ENCODE data around the gene AGBL1.

Gene AGBL1

DNA sequence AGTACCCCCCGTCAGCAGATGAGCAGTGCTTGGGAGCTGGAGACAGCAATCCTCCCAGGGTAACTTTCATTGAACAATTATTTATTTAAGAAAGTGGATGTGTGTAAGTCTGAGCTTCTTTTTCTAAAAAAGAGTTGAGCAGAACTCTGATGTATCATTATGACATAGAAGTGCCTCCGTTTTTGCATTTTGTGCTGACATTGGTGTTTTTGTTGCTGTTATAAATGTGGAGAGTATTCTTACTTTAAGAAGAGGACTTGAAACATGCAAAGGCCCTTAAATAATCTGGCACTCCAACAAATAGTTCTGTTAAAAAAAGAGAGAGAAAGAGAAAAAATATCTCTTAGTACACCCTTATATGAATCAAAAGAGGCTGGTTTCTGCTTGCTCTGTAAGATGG lies 217.1 kb downstream of the AGBL1 start:
- no peaks in the 10 kb centered on the region for H3K9me3 ChIP-seq (ENCODE audit: insufficient read depth, low read length, severe bottlenecking)
- no peak overlapping the region for H3K27ac ChIP-seq (ENCODE audit: low read length)
- H3K4me3 ChIP-seq (ENCODE audit: low read depth in 1 of 2, low read length in 2 of 2) = no peak overlapping the region
- H3K36me3 ChIP-seq (ENCODE audit: insufficient read depth, low read length) = no peaks in the 10 kb centered on the region
- H3K27me3 ChIP-seq (ENCODE audit: insufficient read depth, low read length, poor library complexity) = no peaks in the 10 kb centered on the region
- no peak overlapping the region for H3K9ac ChIP-seq (ENCODE audit: low read depth, low read length)
- TF ChIP-seq, protein P1, sequence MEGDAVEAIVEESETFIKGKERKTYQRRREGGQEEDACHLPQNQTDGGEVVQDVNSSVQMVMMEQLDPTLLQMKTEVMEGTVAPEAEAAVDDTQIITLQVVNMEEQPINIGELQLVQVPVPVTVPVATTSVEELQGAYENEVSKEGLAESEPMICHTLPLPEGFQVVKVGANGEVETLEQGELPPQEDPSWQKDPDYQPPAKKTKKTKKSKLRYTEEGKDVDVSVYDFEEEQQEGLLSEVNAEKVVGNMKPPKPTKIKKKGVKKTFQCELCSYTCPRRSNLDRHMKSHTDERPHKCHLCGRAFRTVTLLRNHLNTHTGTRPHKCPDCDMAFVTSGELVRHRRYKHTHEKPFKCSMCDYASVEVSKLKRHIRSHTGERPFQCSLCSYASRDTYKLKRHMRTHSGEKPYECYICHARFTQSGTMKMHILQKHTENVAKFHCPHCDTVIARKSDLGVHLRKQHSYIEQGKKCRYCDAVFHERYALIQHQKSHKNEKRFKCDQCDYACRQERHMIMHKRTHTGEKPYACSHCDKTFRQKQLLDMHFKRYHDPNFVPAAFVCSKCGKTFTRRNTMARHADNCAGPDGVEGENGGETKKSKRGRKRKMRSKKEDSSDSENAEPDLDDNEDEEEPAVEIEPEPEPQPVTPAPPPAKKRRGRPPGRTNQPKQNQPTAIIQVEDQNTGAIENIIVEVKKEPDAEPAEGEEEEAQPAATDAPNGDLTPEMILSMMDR (IDR thresholded peaks at IDR 0.05; ENCODE audit: borderline replicate concordance, extremely low read depth, low read length, poor library complexity, severe bottlenecking) = no peak
- no peak for TF ChIP-seq EZH2 (IDR thresholded peaks at IDR 0.05; ENCODE audit: borderline replicate concordance, low read depth, low read length, severe bottlenecking)
- H4K20me1 ChIP-seq (ENCODE audit: insufficient read depth, low read length) = no peaks in the 10 kb centered on the region
- H2AFZ ChIP-seq (ENCODE audit: low read depth, low read length) = no peak overlapping the region
- ATAC-seq (ENCODE audit: insufficient read depth, low read depth) (no peak), DNase-seq (no peak)
- no peak overlapping the region for H3K4me2 ChIP-seq (ENCODE audit: insufficient read depth, low read length)
- no peaks in the 10 kb centered on the region for H3K4me1 ChIP-seq (ENCODE audit: insufficient read depth, low read length)
- no peaks in the 10 kb centered on the region for H3K79me2 ChIP-seq (ENCODE audit: insufficient read depth, low read length)

DNA sequence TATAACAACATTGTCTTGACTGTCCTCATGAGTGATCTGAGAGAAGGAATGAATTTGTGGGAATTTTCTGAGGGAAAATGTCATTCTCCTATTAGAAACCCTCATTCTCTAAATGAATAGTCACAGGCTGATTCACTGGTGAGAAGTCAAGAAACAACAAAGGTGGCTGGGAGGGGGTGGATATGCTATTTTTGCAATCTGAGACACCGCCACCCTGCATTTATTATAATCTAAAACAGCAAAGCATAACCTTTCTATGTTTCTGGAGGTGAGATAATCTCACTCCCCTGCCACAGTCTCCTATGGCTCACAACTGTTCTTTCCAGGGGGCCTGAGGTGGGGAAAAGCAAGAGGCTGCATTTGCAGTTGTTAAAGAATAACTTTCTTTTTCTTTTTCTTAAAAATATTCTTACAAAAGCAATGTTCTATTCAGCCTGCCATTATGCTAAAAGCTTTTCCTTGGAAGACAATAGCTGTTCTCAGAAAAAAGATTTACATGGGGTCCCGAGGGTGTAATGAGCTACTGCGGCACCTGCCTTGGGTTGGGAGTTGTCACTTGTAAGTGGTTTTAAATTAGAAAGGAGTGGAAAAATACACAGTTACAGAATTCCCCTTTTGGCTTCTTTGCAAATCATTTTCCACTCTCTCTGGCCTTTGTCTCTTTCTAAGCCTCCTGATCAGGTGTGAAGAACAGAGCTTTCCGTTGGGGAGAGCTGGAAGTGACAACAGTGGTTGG lies 220.9 kb downstream of the AGBL1 start:
- Histone ChIP-seq H3K4me1 (ENCODE audit: insufficient read depth, low read length) (no peaks in the 10 kb centered on the region), H3K4me3 (ENCODE audit: low read depth in 1 of 2, low read length in 2 of 2) (no peak overlapping the region)

DNA sequence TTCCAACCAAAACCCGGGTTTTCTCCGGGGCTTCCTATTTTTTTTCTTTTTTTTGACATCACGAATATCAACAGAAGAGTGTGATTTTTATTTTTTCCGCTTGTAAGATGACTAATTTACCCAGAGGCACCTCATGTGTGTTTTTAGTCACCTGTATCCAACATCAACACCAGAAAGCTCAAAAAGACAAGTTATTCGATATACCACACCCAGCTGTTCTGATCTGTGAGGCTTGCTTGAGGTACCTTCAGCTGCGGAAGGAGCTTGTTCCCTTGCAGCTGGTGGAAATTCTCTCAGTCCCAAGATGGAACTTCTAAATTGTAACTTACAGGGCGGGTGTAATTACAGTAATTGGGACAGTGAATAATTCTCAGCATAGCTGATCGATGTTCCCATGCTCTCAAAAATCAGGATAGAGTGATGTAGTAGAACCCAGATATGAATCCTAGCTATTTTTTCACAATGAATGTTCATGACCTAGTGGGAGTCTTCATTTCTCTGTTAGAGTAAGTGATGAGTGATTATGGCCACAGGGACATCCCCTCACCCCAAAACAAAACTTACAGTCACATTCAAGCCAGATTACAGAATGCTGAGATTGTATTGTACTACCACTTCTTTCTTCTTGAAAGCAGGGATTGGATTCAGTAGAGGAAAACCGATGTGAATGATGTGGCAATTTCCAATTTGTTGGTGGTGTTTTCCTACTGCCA lies 232.1 kb downstream of the AGBL1 start:
- DNase-seq = no peak
- Histone ChIP-seq H3K4me2 (ENCODE audit: insufficient read depth, low read length) (no peak overlapping the region), H3K4me3 (ENCODE audit: low read depth in 1 of 2, low read length in 2 of 2) (no peak overlapping the region), H4K20me1 (ENCODE audit: insufficient read depth, low read length) (no peaks in the 10 kb centered on the region), H3K9ac (ENCODE audit: low read depth, low read length) (no peak overlapping the region), H3K79me2 (ENCODE audit: insufficient read depth, low read length) (no peaks in the 10 kb centered on the region), H3K36me3 (ENCODE audit: insufficient read depth, low read length) (no peaks in the 10 kb centered on the region), H3K27me3 (ENCODE audit: insufficient read depth, low read length, poor library complexity) (no peaks in the 10 kb centered on the region), H3K4me1 (ENCODE audit: insufficient read depth, low read length) (no peaks in the 10 kb centered on the region), H3K27ac (ENCODE audit: low read length) (no peak overlapping the region), H3K9me3 (ENCODE audit: insufficient read depth, low read length, severe bottlenecking) (no peaks in the 10 kb centered on the region), H2AFZ (ENCODE audit: low read depth, low read length) (no peak overlapping the region)
- TF ChIP-seq EZH2 (IDR thresholded peaks at IDR 0.05; ENCODE audit: borderline replicate concordance, low read depth, low read length, severe bottlenecking) = no peak
- TF ChIP-seq, protein P1 (IDR thresholded peaks at IDR 0.05; ENCODE audit: borderline replicate concordance, extremely low read depth, low read length, poor library complexity, severe bottlenecking) = no peak
- ATAC-seq (ENCODE audit: insufficient read depth, low read depth) = no peak

More for the DNA sequence above, 220.9 kb downstream of the AGBL1 start:
- no peaks in the 10 kb centered on the region for H3K36me3 ChIP-seq (ENCODE audit: insufficient read depth, low read length)
- no peak overlapping the region for H3K4me2 ChIP-seq (ENCODE audit: insufficient read depth, low read length)
- no peaks in the 10 kb centered on the region for H3K9me3 ChIP-seq (ENCODE audit: insufficient read depth, low read length, severe bottlenecking)
- H3K9ac ChIP-seq (ENCODE audit: low read depth, low read length) = no peak overlapping the region
- H3K79me2 ChIP-seq (ENCODE audit: insufficient read depth, low read length) = no peaks in the 10 kb centered on the region
- no peaks in the 10 kb centered on the region for H3K27me3 ChIP-seq (ENCODE audit: insufficient read depth, low read length, poor library complexity)
- H2AFZ ChIP-seq (ENCODE audit: low read depth, low read length) = no peak overlapping the region
- TF ChIP-seq EZH2 (IDR thresholded peaks at IDR 0.05; ENCODE audit: borderline replicate concordance, low read depth, low read length, severe bottlenecking) = no peak
- TF ChIP-seq, protein P1 (IDR thresholded peaks at IDR 0.05; ENCODE audit: borderline replicate concordance, extremely low read depth, low read length, poor library complexity, severe bottlenecking) = no peak
- H3K27ac ChIP-seq (ENCODE audit: low read length) = no peak overlapping the region
- DNase-seq (no peak), ATAC-seq (ENCODE audit: insufficient read depth, low read depth) (no peak)
- no peaks in the 10 kb centered on the region for H4K20me1 ChIP-seq (ENCODE audit: insufficient read depth, low read length)

Data from DND-41 (cell line).